ENCODE measurements around the gene CLEC3A.

Gene CLEC3A

GRCh38 chr16:78034530-78034929 is 12.2 kb downstream of the CLEC3A start:
- WGBS (ENCODE audit: extremely low coverage, insufficient coverage, low lambda C conversion rate): no CpG with 5 or more reads among the region's 2 CpGs
- Histone ChIP-seq H3K27me3 (ENCODE audit: insufficient read depth, low read length, poor library complexity) (peaks cover 2% of the 10 kb centered on the region), H3K9ac (ENCODE audit: low read length) (no peak overlapping the region), H2BK15ac (replicated peaks; ENCODE audit: low read depth) (no peak overlapping the region), H3K4me3 (ENCODE audit: low read length) (no peak overlapping the region), H3K27ac (ENCODE audit: low read depth, low read length) (no peak overlapping the region), H3K79me2 (ENCODE audit: control insufficient read depth, insufficient read depth, low read length) (no peaks in the 10 kb centered on the region), H4K8ac (ENCODE audit: low read depth, low read length) (no peak overlapping the region), H3K23ac (ENCODE audit: low read length) (no peak overlapping the region), H3K18ac (ENCODE audit: low read length) (no peak overlapping the region), H2BK120ac (ENCODE audit: low read depth, low read length) (no peak overlapping the region), H3K4me2 (ENCODE audit: low read length) (no peak overlapping the region), H3K4me1 (ENCODE audit: control insufficient read depth, low read depth, low read length) (no peaks in the 10 kb centered on the region), H3K79me1 (ENCODE audit: low read length) (no peaks in the 10 kb centered on the region), H3K4ac (ENCODE audit: low read depth, low read length) (no peak overlapping the region), H2AK5ac (ENCODE audit: low read length) (no peak overlapping the region), H2BK5ac (ENCODE audit: low read length) (no peak overlapping the region), H4K5ac (ENCODE audit: low read length) (no peak overlapping the region), H3K36me3 (ENCODE audit: control insufficient read depth, insufficient read depth, low read length) (no peaks in the 10 kb centered on the region), H3K56ac (ENCODE audit: low read length) (no peak overlapping the region)
- DNase-seq: no peak

DNA sequence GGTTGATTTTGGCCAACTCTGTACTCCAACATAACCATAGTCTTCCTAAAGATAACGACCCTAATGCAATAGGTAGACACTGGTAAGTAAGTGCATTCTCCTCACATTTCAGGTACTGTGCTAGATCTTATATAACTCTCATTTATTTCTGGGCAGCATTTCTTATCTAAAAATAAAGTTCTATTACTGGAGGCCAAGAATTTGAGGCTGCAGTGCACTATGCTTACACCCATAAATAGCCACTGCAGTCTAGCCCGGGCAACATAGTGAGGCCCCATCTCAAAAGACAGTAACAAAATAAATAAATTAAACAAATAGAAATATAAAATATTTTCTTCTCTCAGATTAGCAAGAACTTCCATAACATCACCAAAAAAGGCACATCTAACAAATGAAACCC is 12.7 kb downstream of the CLEC3A start:
- DNase-seq: no peak
- H3K4me2 ChIP-seq (ENCODE audit: low read length): no peak overlapping the region

GRCh38 chr16:78040396-78040795 is 18.0 kb downstream of the CLEC3A start:
- H2BK5ac ChIP-seq (ENCODE audit: low read length): no peak overlapping the region
- H3K4me3 ChIP-seq (ENCODE audit: low read length): no peak overlapping the region
- H3K56ac ChIP-seq (ENCODE audit: low read length): no peak overlapping the region
- peaks cover 2% of the 10 kb centered on the region for H3K27me3 ChIP-seq (ENCODE audit: insufficient read depth, low read length, poor library complexity)
- no peak overlapping the region for H4K8ac ChIP-seq (ENCODE audit: low read depth, low read length)
- H3K79me2 ChIP-seq (ENCODE audit: control insufficient read depth, insufficient read depth, low read length): no peaks in the 10 kb centered on the region
- no peak overlapping the region for H3K4ac ChIP-seq (ENCODE audit: low read depth, low read length)
- no peak for DNase-seq
- no peak overlapping the region for H3K18ac ChIP-seq (ENCODE audit: low read length)
- H3K4me2 ChIP-seq (ENCODE audit: low read length): no peak overlapping the region
- H3K27ac ChIP-seq (ENCODE audit: low read depth, low read length): no peak overlapping the region
- no peaks in the 10 kb centered on the region for H3K36me3 ChIP-seq (ENCODE audit: control insufficient read depth, insufficient read depth, low read length)
- H3K23ac ChIP-seq (ENCODE audit: low read length): no peak overlapping the region
- H4K5ac ChIP-seq (ENCODE audit: low read length): no peak overlapping the region
- no peak overlapping the region for H3K9ac ChIP-seq (ENCODE audit: low read length)
- no peak overlapping the region for H2BK15ac ChIP-seq (replicated peaks; ENCODE audit: low read depth)
- no peak overlapping the region for H2AK5ac ChIP-seq (ENCODE audit: low read length)
- H3K79me1 ChIP-seq (ENCODE audit: low read length): no peaks in the 10 kb centered on the region
- no peaks in the 10 kb centered on the region for H3K4me1 ChIP-seq (ENCODE audit: control insufficient read depth, low read depth, low read length)
- no peak overlapping the region for H2BK120ac ChIP-seq (ENCODE audit: low read depth, low read length)

More for the DNA sequence above, 12.7 kb downstream of the CLEC3A start:
- H2BK15ac ChIP-seq (replicated peaks; ENCODE audit: low read depth): no peak overlapping the region
- H3K4ac ChIP-seq (ENCODE audit: low read depth, low read length): no peak overlapping the region
- WGBS (ENCODE audit: extremely low coverage, insufficient coverage, low lambda C conversion rate): no CpG with 5 or more reads among the region's 2 CpGs
- no peak overlapping the region for H3K56ac ChIP-seq (ENCODE audit: low read length)
- H3K23ac ChIP-seq (ENCODE audit: low read length): no peak overlapping the region
- no peak overlapping the region for H3K27ac ChIP-seq (ENCODE audit: low read depth, low read length)
- peaks cover 2% of the 10 kb centered on the region for H3K27me3 ChIP-seq (ENCODE audit: insufficient read depth, low read length, poor library complexity)
- no peak overlapping the region for H4K5ac ChIP-seq (ENCODE audit: low read length)
- H3K4me1 ChIP-seq (ENCODE audit: control insufficient read depth, low read depth, low read length): no peaks in the 10 kb centered on the region
- no peaks in the 10 kb centered on the region for H3K79me1 ChIP-seq (ENCODE audit: low read length)
- H2BK120ac ChIP-seq (ENCODE audit: low read depth, low read length): no peak overlapping the region
- no peak overlapping the region for H2AK5ac ChIP-seq (ENCODE audit: low read length)
- no peak overlapping the region for H3K4me3 ChIP-seq (ENCODE audit: low read length)
- H3K9ac ChIP-seq (ENCODE audit: low read length): no peak overlapping the region
- H2BK5ac ChIP-seq (ENCODE audit: low read length): no peak overlapping the region
- no peak overlapping the region for H3K18ac ChIP-seq (ENCODE audit: low read length)
- H4K8ac ChIP-seq (ENCODE audit: low read depth, low read length): no peak overlapping the region
- no peaks in the 10 kb centered on the region for H3K79me2 ChIP-seq (ENCODE audit: control insufficient read depth, insufficient read depth, low read length)
- no peaks in the 10 kb centered on the region for H3K36me3 ChIP-seq (ENCODE audit: control insufficient read depth, insufficient read depth, low read length)

GRCh38 chr16:78045865-78046581 is 23.7 kb downstream of the CLEC3A start:
- Histone ChIP-seq H2BK5ac (ENCODE audit: low read length) (no peak overlapping the region), H2AK5ac (ENCODE audit: low read length) (no peak overlapping the region), H3K79me1 (ENCODE audit: low read length) (no peaks in the 10 kb centered on the region), H3K4me1 (ENCODE audit: control insufficient read depth, low read depth, low read length) (no peaks in the 10 kb centered on the region), H2BK120ac (ENCODE audit: low read depth, low read length) (no peak overlapping the region), H4K8ac (ENCODE audit: low read depth, low read length) (no peak overlapping the region), H3K18ac (ENCODE audit: low read length) (no peak overlapping the region), H3K36me3 (ENCODE audit: control insufficient read depth, insufficient read depth, low read length) (no peaks in the 10 kb centered on the region), H3K4me2 (ENCODE audit: low read length) (peak overlapping the region; percentile 15), H3K23ac (ENCODE audit: low read length) (no peak overlapping the region), H3K4ac (ENCODE audit: low read depth, low read length) (no peak overlapping the region), H3K27me3 (ENCODE audit: insufficient read depth, low read length, poor library complexity) (no peaks in the 10 kb centered on the region), H3K4me3 (ENCODE audit: low read length) (no peak overlapping the region), H4K5ac (ENCODE audit: low read length) (no peak overlapping the region), H3K9ac (ENCODE audit: low read length) (no peak overlapping the region), H3K56ac (ENCODE audit: low read length) (no peak overlapping the region), H3K27ac (ENCODE audit: low read depth, low read length) (no peak overlapping the region), H3K79me2 (ENCODE audit: control insufficient read depth, insufficient read depth, low read length) (no peaks in the 10 kb centered on the region), H2BK15ac (replicated peaks; ENCODE audit: low read depth) (no peak overlapping the region)
- WGBS (ENCODE audit: extremely low coverage, insufficient coverage, low lambda C conversion rate): no CpG with 5 or more reads among the region's 45 CpGs
- DNase-seq: peak; percentile 91

GRCh38 chr16:78048319-78048718 is 26.0 kb downstream of the CLEC3A start:
- Histone ChIP-seq H3K18ac (ENCODE audit: low read length) (no peak overlapping the region), H3K23ac (ENCODE audit: low read length) (no peak overlapping the region), H3K79me2 (ENCODE audit: control insufficient read depth, insufficient read depth, low read length) (no peaks in the 10 kb centered on the region), H3K4me1 (ENCODE audit: control insufficient read depth, low read depth, low read length) (no peaks in the 10 kb centered on the region), H3K36me3 (ENCODE audit: control insufficient read depth, insufficient read depth, low read length) (no peaks in the 10 kb centered on the region), H2AK5ac (ENCODE audit: low read length) (no peak overlapping the region), H3K9ac (ENCODE audit: low read length) (no peak overlapping the region), H3K4me2 (ENCODE audit: low read length) (no peak overlapping the region), H2BK5ac (ENCODE audit: low read length) (no peak overlapping the region), H3K27me3 (ENCODE audit: insufficient read depth, low read length, poor library complexity) (no peaks in the 10 kb centered on the region), H4K8ac (ENCODE audit: low read depth, low read length) (no peak overlapping the region), H3K4ac (ENCODE audit: low read depth, low read length) (no peak overlapping the region), H4K5ac (ENCODE audit: low read length) (no peak overlapping the region), H3K4me3 (ENCODE audit: low read length) (no peak overlapping the region), H2BK15ac (replicated peaks; ENCODE audit: low read depth) (no peak overlapping the region), H2BK120ac (ENCODE audit: low read depth, low read length) (no peak overlapping the region), H3K27ac (ENCODE audit: low read depth, low read length) (no peak overlapping the region), H3K56ac (ENCODE audit: low read length) (no peak overlapping the region), H3K79me1 (ENCODE audit: low read length) (no peaks in the 10 kb centered on the region)
- no peak for DNase-seq
- no CpG with 5 or more reads among the region's 15 CpGs for WGBS (ENCODE audit: extremely low coverage, insufficient coverage, low lambda C conversion rate)

All from mesendoderm (in vitro differentiated cells).